Measurements from ENCODE around the gene CST7. TPM values are rescaled to one million over a fixed set of nuclear protein-coding genes. Genes with fewer than 3 reads are reported as not detected.

Gene CST7
- polyA plus RNA-seq, 2 of the 4 experiments (the other 2 are of a cell fraction) = not detected

- Histone ChIP-seq H3K27ac (no peak overlapping the region), H3K4me1 (no peaks in the 10 kb centered on the region), H3K4me3 (no peak overlapping the region), H3K9me3 (peaks cover 26% of the 10 kb centered on the region), H3K4me2 (no peak overlapping the region)
- WGBS (ENCODE audit: missing lambda C conversion rate) = 93% methylated on average over 8 of the region's 8 CpGs
- ATAC-seq (no peak), FAIRE-seq (no peak), DNase-seq (ENCODE audit: low read depth in 1 of 2, low spot score in 1 of 2) (no peak)
- TF ChIP-seq CHD4 (IDR thresholded peaks at IDR 0.05; ENCODE audit: borderline replicate concordance) (no peak), BCL3 (IDR thresholded peaks at IDR 0.05) (no peak), ESRRA (IDR thresholded peaks at IDR 0.05; ENCODE audit: borderline replicate concordance, low read length) (no peak), E2F6 (IDR thresholded peaks at IDR 0.05; ENCODE audit: borderline replicate concordance, low read depth) (no peak), FOXS1 (CRISPR knock-in tag; IDR thresholded peaks at IDR 0.05) (no peak)
- ChIA-PET POLR2A (no interaction called here), CTCF (interaction anchor here (1.2 to 1.4 kb wide), 3 partner anchors 12 to 200 kb away, joined by 3 to 9 read pairs (median 3); no protein-coding TSS in a partner anchor)
Observed at GRCh38 chr20:24978513-24978912, 29.4 kb downstream of the CST7 start.

GRCh38 chr20:24979036-24979960, 30.2 kb downstream of the CST7 start:
- POLR2A ChIA-PET = no interaction called here
- no peak for FAIRE-seq
- 94% methylated on average over 15 of the region's 15 CpGs for WGBS (ENCODE audit: missing lambda C conversion rate)

GRCh38 chr20:24980291-24981053, 31.4 kb downstream of the CST7 start:
- Histone ChIP-seq H3K9me3 (peaks cover 24% of the 10 kb centered on the region), H3K27ac (no peak overlapping the region), H3K4me1 (no peaks in the 10 kb centered on the region), H3K4me3 (no peak overlapping the region), H3K4me2 (no peak overlapping the region)
- ChIA-PET CTCF (interaction anchor here (0.9 to 1.4 kb wide), 2 partner anchors 8 to 13 kb away, joined by 3 to 5 read pairs; no protein-coding TSS in a partner anchor), POLR2A (no interaction called here)
- no peak for TF ChIP-seq BHLHE40 (IDR thresholded peaks at IDR 0.05; ENCODE audit: low read depth, low read length)
- no peak for TF ChIP-seq HOXB13 (CRISPR knock-in tag; IDR thresholded peaks at IDR 0.05; ENCODE audit: low read depth)
- no peak for TF ChIP-seq ELK1 (IDR thresholded peaks at IDR 0.05; ENCODE audit: low read depth, low read length)
- no peak for TF ChIP-seq NFE2L2 (conservative IDR thresholded peaks at IDR 0.05; ENCODE audit: low read length)
- TF ChIP-seq POLR2A (IDR thresholded peaks at IDR 0.05; ENCODE audit: low read length) = peak; percentile 6; the same call in 1 of the 2 replicates
- no peak for TF ChIP-seq RCOR1 (IDR thresholded peaks at IDR 0.05; ENCODE audit: low read depth, low read length)
- no peak for TF ChIP-seq USF2 (IDR thresholded peaks at IDR 0.05)
- DNase-seq (ENCODE audit: low read depth in 1 of 2, low spot score in 1 of 2) (no peak), FAIRE-seq (no peak), ATAC-seq (no peak)
- 97% methylated on average over 34 of the region's 34 CpGs for WGBS (ENCODE audit: missing lambda C conversion rate)

More at GRCh38 chr20:24979036-24979960, 30.2 kb downstream of the CST7 start:
- no peaks in the 10 kb centered on the region for H3K4me1 ChIP-seq
- no peak for DNase-seq (ENCODE audit: low read depth in 1 of 2, low spot score in 1 of 2)
- TF ChIP-seq HDAC2 (IDR thresholded peaks at IDR 0.05) (no peak), RARB (CRISPR knock-in tag; IDR thresholded peaks at IDR 0.05) (no peak)
- peaks cover 26% of the 10 kb centered on the region for H3K9me3 ChIP-seq
- no peak overlapping the region for H3K27ac ChIP-seq
- no peak overlapping the region for H3K4me2 ChIP-seq
- CTCF ChIA-PET = interaction anchor here (1.4 kb wide), 1 partner anchor 9 kb away, joined by 5 read pairs; no protein-coding TSS in a partner anchor
- no peak; a peak in 1 of 6 replicates for ATAC-seq
- no peak overlapping the region for H3K4me3 ChIP-seq
